ENCODE measurements around the gene MEIS1.

Gene MEIS1

DNA sequence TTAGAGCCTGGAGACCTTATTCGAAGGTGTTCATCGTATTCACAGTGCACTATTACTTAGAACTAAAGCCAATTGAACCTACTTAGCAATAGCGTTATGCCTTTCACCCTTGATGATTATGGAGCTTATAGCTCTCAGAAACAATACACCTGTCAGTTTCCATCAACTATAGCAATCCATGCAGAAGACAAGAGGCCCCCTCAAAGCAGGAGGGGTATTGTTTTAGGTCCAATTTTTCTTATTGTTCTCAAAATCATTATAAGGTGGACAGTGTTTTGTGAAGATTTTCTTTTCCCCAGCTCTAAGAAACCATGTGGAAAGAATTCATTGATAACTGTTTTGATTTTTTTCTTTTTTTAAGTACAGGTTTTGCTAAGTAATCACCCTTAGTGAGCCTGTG lies 135.5 kb downstream of the MEIS1 start:
- DNase-seq = no peak

- DNase-seq = no peak
Observed at GRCh38 chr2:66571918-66572317, 137.0 kb downstream of the MEIS1 start.

GRCh38 chr2:66572391-66572790 lies 137.5 kb downstream of the MEIS1 start:
- DNase-seq = no peak

DNA sequence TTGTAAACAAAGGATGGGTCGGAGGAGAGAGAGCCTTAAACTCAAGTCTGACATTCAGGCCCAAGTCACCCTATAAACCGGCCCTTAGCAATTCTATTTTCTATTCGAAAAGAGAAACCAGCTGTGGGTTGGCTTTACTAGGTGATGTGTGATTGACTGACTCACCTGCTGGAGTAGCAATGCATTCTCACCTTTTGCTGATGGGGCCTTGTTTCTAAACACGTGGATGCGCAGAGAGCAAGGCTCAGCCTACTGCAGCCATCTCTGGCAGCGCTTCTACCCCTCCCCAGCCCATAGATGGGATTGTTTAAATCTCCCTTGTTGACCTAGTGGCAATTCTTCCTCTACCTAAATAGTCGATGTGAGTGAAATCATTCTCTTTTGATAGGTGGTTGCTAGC lies 138.5 kb downstream of the MEIS1 start:
- DNase-seq = no peak

- no peak for DNase-seq
Observed at GRCh38 chr2:66573821-66574233, 138.9 kb downstream of the MEIS1 start.

- peak; percentile 59 for DNase-seq
Observed at GRCh38 chr2:66574701-66575624, 140.0 kb downstream of the MEIS1 start.

DNA sequence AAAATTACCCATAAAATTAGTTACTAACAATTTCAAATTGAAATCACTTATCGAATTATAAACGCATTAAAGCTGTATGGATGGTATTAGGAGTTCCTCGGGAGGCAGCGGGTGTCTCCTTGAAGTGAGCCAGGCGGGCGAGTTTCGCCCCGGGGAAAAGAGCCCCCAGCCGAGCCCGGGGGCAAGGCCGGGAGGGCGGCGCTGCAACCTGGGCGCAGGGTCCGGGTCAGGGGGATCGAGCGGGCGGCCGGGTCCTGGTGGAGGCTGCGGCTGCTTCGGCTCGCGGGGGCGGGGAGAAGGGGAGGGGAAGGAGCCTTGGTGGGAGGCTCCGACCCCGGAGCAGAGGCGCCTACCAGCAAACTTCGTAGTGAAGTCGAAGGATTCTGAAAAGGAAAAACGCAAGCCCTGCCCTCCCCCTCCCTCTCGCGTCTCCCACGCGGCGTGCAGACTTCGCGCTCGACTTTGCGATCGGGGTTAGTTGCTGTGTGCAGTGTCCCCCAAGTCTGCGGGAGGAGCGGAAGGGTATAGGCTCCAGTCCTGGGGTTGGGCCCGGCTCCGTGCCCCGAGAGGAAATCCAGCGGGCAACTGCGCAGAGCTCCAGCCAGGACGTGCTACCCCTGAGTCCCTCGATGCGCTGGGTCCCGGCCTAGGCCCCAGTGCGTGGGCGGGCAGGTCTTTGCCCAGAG lies 140.8 kb downstream of the MEIS1 start:
- DNase-seq = no peak

GRCh38 chr2:66576311-66576560 lies 141.3 kb downstream of the MEIS1 start:
- DNase-seq = no peak

- no peak for DNase-seq
Observed at GRCh38 chr2:66576561-66577320, 141.8 kb downstream of the MEIS1 start.

GRCh38 chr2:66577321-66578053 lies 142.6 kb downstream of the MEIS1 start:
- no peak for DNase-seq

DNA sequence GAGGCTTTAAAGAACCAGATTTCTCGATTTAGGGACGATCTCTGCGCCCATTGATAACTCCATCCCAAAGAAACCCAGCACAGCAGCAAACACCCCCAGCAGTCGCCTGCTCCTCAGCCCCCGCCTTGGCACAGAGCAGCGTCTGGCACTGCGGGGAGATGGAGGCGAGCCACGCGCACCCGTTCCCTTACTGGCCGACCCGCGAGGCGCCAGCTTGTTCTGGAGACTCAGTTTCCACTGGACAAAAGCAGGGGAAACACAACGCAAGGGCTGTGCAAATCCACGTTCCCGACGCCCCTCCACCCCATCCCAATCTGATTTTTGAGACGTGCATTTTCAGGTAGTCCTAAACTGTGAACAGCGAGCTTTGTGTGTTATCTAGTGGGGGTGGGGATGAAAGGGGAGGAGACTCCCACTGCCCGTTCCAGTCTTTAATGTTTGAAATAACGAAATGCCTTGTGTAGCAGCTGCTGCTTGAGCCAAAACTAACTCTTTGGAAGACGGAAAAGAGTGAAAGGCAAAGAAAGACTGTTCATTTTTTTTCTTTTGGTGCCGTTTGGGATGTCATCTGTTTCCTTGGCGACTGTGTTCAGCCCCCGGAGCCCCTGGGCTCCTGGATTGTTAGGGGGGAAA lies 143.2 kb downstream of the MEIS1 start:
- no peak for DNase-seq

DNA sequence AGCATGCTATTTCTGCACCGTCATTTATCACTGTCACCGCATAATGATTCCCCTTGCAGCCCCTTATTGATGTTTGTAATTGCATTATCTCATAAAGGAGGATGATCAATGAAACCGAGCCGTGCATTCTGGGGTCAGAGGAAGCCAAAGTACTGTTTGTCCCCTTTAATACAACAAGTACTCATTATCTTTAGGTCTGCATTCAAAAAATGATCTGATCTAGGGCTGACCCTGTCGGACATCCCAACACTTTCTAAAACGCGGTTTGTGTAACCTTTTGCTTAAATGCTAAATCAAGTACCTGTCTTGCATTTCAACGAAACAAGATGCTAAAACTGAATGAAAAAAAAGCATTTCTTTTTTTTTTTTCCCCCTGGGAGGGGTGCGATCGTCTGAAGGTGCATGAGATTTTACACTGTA lies 143.8 kb downstream of the MEIS1 start:
- no peak for DNase-seq

DNA sequence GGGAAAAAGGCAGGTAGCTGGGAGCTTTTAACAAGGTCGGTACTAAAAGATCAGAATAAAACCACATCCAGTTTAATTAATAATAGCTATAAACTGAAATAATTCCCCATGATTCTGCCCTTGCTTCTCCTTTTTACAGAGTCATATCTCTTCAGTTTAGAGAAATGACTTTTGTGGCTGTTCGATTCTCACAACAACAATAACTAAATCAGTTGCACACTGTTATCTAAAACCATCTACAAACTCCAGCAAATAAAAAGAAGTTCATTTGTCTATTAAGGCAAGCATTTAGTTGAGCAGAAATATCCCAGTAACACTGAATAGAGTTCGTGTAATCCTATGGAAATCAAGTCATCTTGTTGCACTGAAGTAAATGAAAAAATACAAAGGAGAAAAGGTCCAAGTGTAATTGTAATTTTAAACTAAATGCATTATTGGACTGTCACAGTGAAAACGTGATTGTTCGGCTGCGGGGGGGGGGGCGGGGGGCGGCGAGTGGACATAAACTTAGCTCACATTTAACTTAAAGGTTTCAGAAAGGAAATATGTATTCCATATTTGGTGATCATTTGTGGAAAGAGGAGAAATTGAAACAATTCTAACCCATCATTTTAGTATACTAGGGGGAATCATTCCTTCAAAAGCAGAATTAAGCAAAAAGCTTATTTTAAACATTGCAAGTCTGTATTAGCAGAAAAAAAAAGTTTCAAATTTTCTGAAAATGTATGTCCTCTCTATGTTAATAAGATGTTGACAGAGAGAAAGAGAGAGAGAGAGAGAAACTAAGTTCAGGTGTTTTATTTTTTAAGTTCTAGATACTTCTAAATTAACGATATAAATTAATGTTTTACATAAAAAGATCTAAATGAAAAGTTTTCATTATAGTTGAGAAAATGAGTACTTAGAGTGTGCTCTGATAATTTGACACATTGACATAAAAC lies 144.5 kb downstream of the MEIS1 start:
- DNase-seq = no peak

- no peak for DNase-seq
Observed at GRCh38 chr2:66580166-66581049, 145.5 kb downstream of the MEIS1 start.

DNA sequence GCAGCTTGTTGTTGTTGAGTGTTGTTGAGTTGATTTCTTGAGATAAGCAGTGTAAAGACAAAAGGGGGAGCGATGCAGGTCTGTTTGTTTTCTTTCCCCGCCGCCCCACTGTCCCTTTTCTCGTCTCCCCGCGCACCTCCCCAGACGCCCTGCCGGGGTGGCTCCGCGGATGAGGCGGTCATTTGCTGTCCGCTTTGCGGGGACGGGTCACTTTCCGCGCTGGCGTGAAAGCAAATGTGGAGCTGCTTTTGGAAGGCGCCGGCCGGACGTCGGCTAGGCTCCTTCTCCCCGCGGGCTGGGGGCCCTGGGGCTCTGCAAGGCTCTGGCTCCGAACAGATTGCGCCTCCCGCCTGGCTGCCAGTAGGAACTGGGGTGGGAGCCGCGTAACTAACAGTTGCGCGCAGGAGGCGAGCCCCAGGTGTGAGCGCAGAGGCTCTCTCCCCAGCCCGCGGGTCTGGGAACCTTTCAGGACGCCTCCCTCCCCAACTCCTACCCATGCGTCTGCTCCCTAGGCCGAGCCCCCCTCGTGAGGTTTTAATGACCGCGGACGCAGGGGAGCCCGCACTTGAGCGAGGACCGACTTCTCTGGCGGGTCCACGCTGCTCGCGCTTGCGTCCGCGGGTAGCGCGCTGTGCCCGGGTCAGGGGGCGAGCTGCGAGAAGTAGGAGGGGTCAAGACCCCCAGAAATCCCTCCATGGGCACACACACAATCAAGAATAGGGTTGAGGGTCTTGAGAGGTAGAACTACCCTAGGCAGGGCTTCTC lies 146.6 kb downstream of the MEIS1 start:
- no peak for DNase-seq

DNA sequence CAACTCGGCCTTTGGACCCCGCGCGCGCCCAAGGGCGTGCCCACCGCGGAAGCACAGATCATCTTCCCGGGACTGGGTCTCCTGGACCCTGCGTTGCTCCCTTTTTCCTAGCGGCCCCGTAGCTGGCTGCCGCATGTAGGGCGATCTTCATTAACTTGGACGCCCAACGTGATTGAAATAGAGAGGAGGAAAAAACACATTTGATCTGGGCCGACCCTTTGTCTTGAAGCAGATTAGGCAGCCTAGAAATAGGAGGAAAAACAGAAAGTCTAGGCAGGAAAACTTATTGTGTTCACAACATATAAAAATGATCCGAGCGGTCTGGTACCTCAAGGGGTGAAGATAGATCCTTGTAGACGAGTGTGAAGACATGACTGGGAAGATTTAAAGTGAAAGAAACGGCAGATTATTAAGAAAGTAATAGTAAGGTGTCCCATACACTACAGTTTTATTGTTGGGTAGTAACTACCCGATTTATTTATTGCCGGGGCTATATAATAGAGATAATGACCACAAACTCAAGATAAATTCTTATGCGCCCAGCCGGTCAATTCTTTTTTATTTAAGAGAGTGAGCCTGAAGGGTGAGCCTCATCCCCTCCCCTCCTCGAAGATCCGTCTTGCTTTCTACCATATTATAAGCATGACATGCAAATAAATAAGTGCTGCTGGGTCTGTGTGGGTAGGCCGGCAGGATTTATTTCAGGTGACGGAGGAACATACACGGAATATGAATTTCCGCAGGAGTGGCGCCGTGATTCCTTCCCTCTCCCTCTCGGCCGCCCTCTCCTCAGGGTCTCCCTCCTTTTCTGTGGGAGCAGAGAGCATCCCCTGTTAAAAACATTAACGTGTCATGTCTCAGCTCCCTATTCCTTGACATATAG lies 147.4 kb downstream of the MEIS1 start:
- no peak for DNase-seq

- DNase-seq = no peak
Observed at GRCh38 chr2:66582987-66583880, 148.3 kb downstream of the MEIS1 start.

All from OCI-M1 (cell line).